GM18909 (cell line): ENCODE measurements around the gene TTC34.

Source experiments
- ATAC-seq: cut with Tn5 transposase; IDR thresholded peaks from one replicate; pipeline ENCODE4 v1.9.1; 2021; ENCODE audit warnings: mild to moderate bottlenecking; ENCODE audit not compliant: unreplicated experiment, poor library complexity

The TTC34 gene

GRCh38 chr1:2610036-2610959 lies 191.2 kb downstream of the TTC34 start:
- ATAC-seq, result no peak

- ATAC-seq, result no peak
These were observed 192.0 kb downstream of the TTC34 start for GRCh38 chr1:2609319-2610035.

- no peak for ATAC-seq
These were observed 193.8 kb downstream of the TTC34 start for GRCh38 chr1:2607641-2608091.

- no peak for ATAC-seq
These were observed 194.4 kb downstream of the TTC34 start for GRCh38 chr1:2606881-2607621.

- ATAC-seq, result no peak
These were observed 195.1 kb downstream of the TTC34 start for GRCh38 chr1:2606396-2606880.

GRCh38 chr1:2605509-2606395 lies 195.7 kb downstream of the TTC34 start:
- no peak for ATAC-seq

- ATAC-seq, result no peak
These were observed 196.5 kb downstream of the TTC34 start for GRCh38 chr1:2604844-2605508.

- no peak for ATAC-seq
These were observed 197.2 kb downstream of the TTC34 start for GRCh38 chr1:2604156-2604843.

GRCh38 chr1:2603521-2604155 lies 197.9 kb downstream of the TTC34 start:
- no peak for ATAC-seq

GRCh38 chr1:2602866-2603520 lies 198.5 kb downstream of the TTC34 start:
- ATAC-seq, result no peak

GRCh38 chr1:2602311-2602835 lies 199.1 kb downstream of the TTC34 start:
- ATAC-seq, result no peak

GRCh38 chr1:2601721-2602303 lies 199.7 kb downstream of the TTC34 start:
- no peak for ATAC-seq

- ATAC-seq, result no peak
These were observed 203.1 kb downstream of the TTC34 start for GRCh38 chr1:2598329-2598931.

GRCh38 chr1:2597441-2598328 lies 203.8 kb downstream of the TTC34 start:
- ATAC-seq, result no peak

GRCh38 chr1:2596530-2597333 lies 204.8 kb downstream of the TTC34 start:
- ATAC-seq, result no peak
